ENCODE measurements around the gene NDUFAF7. TPM values are rescaled to one million over a fixed set of nuclear protein-coding genes. Genes with fewer than 3 reads are reported as not detected.
"Not testable (repeated sequence)": the region's sequence is repeated elsewhere in the genome, so short reads cannot be mapped to it uniquely, and the experiment has no call there.

Gene NDUFAF7
- total RNA-seq, 6 experiments from 2014 or later = 7.5 to 12.5 (median 10.1) TPM

DNA sequence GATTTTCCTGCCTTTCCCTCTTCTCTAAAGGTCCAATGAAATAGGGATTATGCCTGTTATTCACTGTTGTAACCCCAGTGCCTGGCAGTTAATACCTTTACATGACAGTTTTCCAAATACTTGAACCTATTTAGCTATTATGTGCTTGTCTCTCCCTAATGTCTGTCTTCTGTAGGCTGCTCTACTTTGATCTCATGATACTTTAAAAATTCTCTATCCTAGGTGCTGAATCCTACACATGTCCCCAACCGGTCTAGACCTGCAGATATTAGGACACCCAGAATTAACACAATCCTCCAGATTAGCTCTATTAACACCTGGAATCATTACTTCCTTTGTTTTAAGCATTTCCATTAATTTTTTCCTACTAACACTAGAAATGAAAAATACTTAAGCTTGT lies 7.4 kb upstream of the NDUFAF7 start:
- intact Hi-C loops (cut with DNase I) = no loop called here
- TF ChIP-seq, protein P1, sequence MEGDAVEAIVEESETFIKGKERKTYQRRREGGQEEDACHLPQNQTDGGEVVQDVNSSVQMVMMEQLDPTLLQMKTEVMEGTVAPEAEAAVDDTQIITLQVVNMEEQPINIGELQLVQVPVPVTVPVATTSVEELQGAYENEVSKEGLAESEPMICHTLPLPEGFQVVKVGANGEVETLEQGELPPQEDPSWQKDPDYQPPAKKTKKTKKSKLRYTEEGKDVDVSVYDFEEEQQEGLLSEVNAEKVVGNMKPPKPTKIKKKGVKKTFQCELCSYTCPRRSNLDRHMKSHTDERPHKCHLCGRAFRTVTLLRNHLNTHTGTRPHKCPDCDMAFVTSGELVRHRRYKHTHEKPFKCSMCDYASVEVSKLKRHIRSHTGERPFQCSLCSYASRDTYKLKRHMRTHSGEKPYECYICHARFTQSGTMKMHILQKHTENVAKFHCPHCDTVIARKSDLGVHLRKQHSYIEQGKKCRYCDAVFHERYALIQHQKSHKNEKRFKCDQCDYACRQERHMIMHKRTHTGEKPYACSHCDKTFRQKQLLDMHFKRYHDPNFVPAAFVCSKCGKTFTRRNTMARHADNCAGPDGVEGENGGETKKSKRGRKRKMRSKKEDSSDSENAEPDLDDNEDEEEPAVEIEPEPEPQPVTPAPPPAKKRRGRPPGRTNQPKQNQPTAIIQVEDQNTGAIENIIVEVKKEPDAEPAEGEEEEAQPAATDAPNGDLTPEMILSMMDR (IDR thresholded peaks at IDR 0.05) = no peak
- TF ChIP-seq POLR2A (IDR thresholded peaks at IDR 0.05) = no peak
- WGBS (ENCODE audit: insufficient coverage, low coverage, low lambda C conversion rate, missing lambda C conversion rate) = 100% methylated on average over 1 of the region's 1 CpG
- H3K27me3 ChIP-seq = no peaks in the 10 kb centered on the region
- no peak overlapping the region for H3K4me3 ChIP-seq
- no peak overlapping the region for H3K27ac ChIP-seq
- H3K4me1 ChIP-seq = no peaks in the 10 kb centered on the region
- peaks cover 0 to 53% (median 5%) of the 10 kb centered on the region in 4 donors for H3K36me3 ChIP-seq
- ATAC-seq (no peak), DNase-seq (no peak)
- no peaks in the 10 kb centered on the region for H3K9me3 ChIP-seq

DNA sequence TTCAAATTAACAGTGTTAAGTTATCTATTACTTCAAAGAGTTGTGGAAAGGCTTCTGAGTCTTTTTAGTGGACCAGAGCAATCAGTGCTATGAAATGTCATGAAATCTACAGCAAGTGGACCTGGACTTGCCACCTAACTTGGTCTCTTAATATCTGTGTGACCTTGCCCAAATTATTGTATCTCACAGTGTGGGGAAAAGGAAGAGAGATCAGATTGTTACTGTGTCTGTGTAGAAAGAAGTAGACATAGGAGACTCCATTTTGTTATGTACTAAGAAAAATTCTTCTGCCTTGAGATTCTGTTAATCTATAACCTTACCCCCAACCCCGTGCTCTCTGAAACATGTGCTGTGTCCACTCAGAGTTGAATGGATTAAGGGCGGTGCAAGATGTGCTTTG lies 6.3 kb upstream of the NDUFAF7 start:
- H3K27me3 ChIP-seq; H3K4me3 ChIP-seq; H3K4me1 ChIP-seq; DNase-seq; H3K27ac ChIP-seq; intact Hi-C loops (cut with DNase I); ATAC-seq; H3K9me3 ChIP-seq: not testable (repeated sequence)
- WGBS (ENCODE audit: insufficient coverage, low coverage, low lambda C conversion rate, missing lambda C conversion rate) = no CpG with 5 or more reads among the region's 2 CpGs
- H3K36me3 ChIP-seq = peaks cover 0 to 45% (median 5%) of the 10 kb centered on the region in 4 donors

- peaks cover 0 to 11% (median 4%) of the 10 kb centered on the region in 4 donors for H3K4me1 ChIP-seq
- TF ChIP-seq, protein P1 (IDR thresholded peaks at IDR 0.05) = no peak
- no peak for TF ChIP-seq POLR2A (IDR thresholded peaks at IDR 0.05)
- DNase-seq = no peak
- 90% methylated on average over 4 of the region's 4 CpGs for WGBS (ENCODE audit: insufficient coverage, low coverage, low lambda C conversion rate, missing lambda C conversion rate)
- intact Hi-C loops (cut with DNase I) = no loop called here
- ATAC-seq = no peak
- no peak overlapping the region for H3K27ac ChIP-seq
- H3K4me3 ChIP-seq = no peak overlapping the region
- peaks cover 0 to 29% (median 5%) of the 10 kb centered on the region in 4 donors for H3K36me3 ChIP-seq
- H3K9me3 ChIP-seq = no peaks in the 10 kb centered on the region
- H3K27me3 ChIP-seq = no peaks in the 10 kb centered on the region
Observed at GRCh38 chr2:37226863-37227262, 4.6 kb upstream of the NDUFAF7 start.

GRCh38 chr2:37228788-37229187 lies 2.7 kb upstream of the NDUFAF7 start:
- H3K4me3 ChIP-seq = no peak overlapping the region
- no peaks in the 10 kb centered on the region for H3K27me3 ChIP-seq
- DNase-seq (no peak), ATAC-seq (no peak)
- WGBS (ENCODE audit: insufficient coverage, low coverage, low lambda C conversion rate, missing lambda C conversion rate) = 95% methylated on average over 3 of the region's 3 CpGs
- intact Hi-C loops (cut with DNase I) = no loop called here
- H3K27ac ChIP-seq = no peak overlapping the region
- H3K4me1 ChIP-seq = peaks cover 0 to 18% (median 5%) of the 10 kb centered on the region in 4 donors
- H3K36me3 ChIP-seq = peaks cover 0 to 18% (median 5%) of the 10 kb centered on the region in 4 donors
- H3K9me3 ChIP-seq = no peaks in the 10 kb centered on the region
- TF ChIP-seq POLR2A (IDR thresholded peaks at IDR 0.05) = no peak
- TF ChIP-seq, protein P1 (IDR thresholded peaks at IDR 0.05) = no peak

DNA sequence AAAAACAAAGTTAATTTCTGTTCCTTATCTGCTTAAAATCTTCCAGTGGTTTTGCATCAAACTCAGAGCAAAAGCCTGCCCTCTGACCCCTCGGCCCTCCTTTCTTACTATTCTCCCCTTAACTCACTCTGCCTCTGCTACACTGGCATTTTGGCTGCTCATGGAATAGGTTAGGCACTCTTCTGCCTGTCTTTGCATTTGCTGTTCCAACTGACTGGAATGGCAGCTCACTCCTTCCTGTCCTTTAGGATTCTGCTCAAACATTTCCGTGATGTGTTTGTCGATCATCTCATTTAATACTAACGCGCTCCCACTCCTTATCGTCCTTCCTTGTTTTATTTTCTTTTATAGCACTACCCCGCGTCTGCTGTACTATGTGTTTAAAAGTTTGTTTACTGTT lies 877 bp upstream of the NDUFAF7 start:
- H3K4me1 ChIP-seq = peaks cover 0 to 18% (median 5%) of the 10 kb centered on the region in 4 donors
- no peak for DNase-seq
- intact Hi-C loops (cut with DNase I) = no loop called here
- no peaks in the 10 kb centered on the region for H3K9me3 ChIP-seq
- WGBS (ENCODE audit: insufficient coverage, low coverage, low lambda C conversion rate, missing lambda C conversion rate) = 0% methylated on average over 8 of the region's 8 CpGs
- peak in 1 of 4 donors; percentile 3 for ATAC-seq
- H3K36me3 ChIP-seq = peaks cover 0 to 18% (median 5%) of the 10 kb centered on the region in 4 donors
- no peak for TF ChIP-seq POLR2A (IDR thresholded peaks at IDR 0.05)
- TF ChIP-seq, protein P1 (IDR thresholded peaks at IDR 0.05) = no peak
- H3K4me3 ChIP-seq = peak overlapping the region; percentile 70 to 86 (median 73)
- H3K27me3 ChIP-seq = no peaks in the 10 kb centered on the region
- H3K27ac ChIP-seq = peak overlapping the region in 2 of 3 donors; percentile 58 to 90
